ENCODE results near the gene KCNMB1. TPM values are rescaled to one million over a fixed set of nuclear protein-coding genes. Genes with fewer than 3 reads are reported as not detected.

The KCNMB1 gene
- polyA plus RNA-seq, 1 donor (not counting 4 experiments of a cell fraction or from before 2014, with no cell fraction given) = not detected

- no peak overlapping the region for H3K4me2 ChIP-seq (ENCODE audit: control insufficient read depth, extremely low read depth, insufficient read depth, low read depth, low read length)
- dilution Hi-C loops (cut with MboI; ENCODE audit: extremely low pct_ligation_motif_present, low sequenced_read_pairs) = no loop called here
- H3K9me1 ChIP-seq (ENCODE audit: control insufficient read depth, extremely low read depth, insufficient read depth, low read length) = no peaks in the 10 kb centered on the region
- no peaks in the 10 kb centered on the region for H3K36me3 ChIP-seq (ENCODE audit: control insufficient read depth in 2 of 2, extremely low read depth in 1 of 2, insufficient read depth in 2 of 2, low read length in 2 of 2)
- H3K79me2 ChIP-seq (ENCODE audit: control insufficient read depth, insufficient read depth, low read length) = no peaks in the 10 kb centered on the region
- no peak overlapping the region for H3K27ac ChIP-seq (ENCODE audit: control insufficient read depth, insufficient read depth, low read length)
- no peak overlapping the region for H3K9ac ChIP-seq (ENCODE audit: control insufficient read depth, extremely low read depth, insufficient read depth, low read length)
- FAIRE-seq = peak; percentile 29
- H3K4me1 ChIP-seq (ENCODE audit: control insufficient read depth, extremely low read depth, insufficient read depth, low read length) = no peaks in the 10 kb centered on the region
- no peak overlapping the region for H3K4me3 ChIP-seq (ENCODE audit: control insufficient read depth in 2 of 3, extremely low read depth in 1 of 3, insufficient read depth in 2 of 3, low read depth in 1 of 3, low read length in 3 of 3)
- TF ChIP-seq, protein P1, sequence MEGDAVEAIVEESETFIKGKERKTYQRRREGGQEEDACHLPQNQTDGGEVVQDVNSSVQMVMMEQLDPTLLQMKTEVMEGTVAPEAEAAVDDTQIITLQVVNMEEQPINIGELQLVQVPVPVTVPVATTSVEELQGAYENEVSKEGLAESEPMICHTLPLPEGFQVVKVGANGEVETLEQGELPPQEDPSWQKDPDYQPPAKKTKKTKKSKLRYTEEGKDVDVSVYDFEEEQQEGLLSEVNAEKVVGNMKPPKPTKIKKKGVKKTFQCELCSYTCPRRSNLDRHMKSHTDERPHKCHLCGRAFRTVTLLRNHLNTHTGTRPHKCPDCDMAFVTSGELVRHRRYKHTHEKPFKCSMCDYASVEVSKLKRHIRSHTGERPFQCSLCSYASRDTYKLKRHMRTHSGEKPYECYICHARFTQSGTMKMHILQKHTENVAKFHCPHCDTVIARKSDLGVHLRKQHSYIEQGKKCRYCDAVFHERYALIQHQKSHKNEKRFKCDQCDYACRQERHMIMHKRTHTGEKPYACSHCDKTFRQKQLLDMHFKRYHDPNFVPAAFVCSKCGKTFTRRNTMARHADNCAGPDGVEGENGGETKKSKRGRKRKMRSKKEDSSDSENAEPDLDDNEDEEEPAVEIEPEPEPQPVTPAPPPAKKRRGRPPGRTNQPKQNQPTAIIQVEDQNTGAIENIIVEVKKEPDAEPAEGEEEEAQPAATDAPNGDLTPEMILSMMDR (optimal IDR thresholded peaks at IDR 0.05 in 1 of 3, IDR thresholded peaks at IDR 0.05 in 1 of 3, conservative IDR thresholded peaks at IDR 0.05 in 1 of 3; ENCODE audit: extremely low read depth in 1 of 3, insufficient read depth in 2 of 3, low read length in 3 of 3) = peak; percentile 8 to 50 (median 38)
- no peak for TF ChIP-seq EZH2 (IDR thresholded peaks at IDR 0.05; ENCODE audit: low read length)
- no peak for DNase-seq (ENCODE audit: low read depth, low spot score)
- no peak overlapping the region for H2AFZ ChIP-seq (ENCODE audit: control insufficient read depth, low read length)
- no peaks in the 10 kb centered on the region for H3K9me3 ChIP-seq (ENCODE audit: control insufficient read depth, low read depth, low read length)
- H4K20me1 ChIP-seq (ENCODE audit: control insufficient read depth, extremely low read depth, insufficient read depth, low read length) = no peaks in the 10 kb centered on the region
- peaks cover 10% of the 10 kb centered on the region for H3K27me3 ChIP-seq (ENCODE audit: control insufficient read depth, extremely low read depth, insufficient read depth, low read length)
Measured at GRCh38 chr5:170429014-170429413, 39.8 kb upstream of the KCNMB1 start.

DNA sequence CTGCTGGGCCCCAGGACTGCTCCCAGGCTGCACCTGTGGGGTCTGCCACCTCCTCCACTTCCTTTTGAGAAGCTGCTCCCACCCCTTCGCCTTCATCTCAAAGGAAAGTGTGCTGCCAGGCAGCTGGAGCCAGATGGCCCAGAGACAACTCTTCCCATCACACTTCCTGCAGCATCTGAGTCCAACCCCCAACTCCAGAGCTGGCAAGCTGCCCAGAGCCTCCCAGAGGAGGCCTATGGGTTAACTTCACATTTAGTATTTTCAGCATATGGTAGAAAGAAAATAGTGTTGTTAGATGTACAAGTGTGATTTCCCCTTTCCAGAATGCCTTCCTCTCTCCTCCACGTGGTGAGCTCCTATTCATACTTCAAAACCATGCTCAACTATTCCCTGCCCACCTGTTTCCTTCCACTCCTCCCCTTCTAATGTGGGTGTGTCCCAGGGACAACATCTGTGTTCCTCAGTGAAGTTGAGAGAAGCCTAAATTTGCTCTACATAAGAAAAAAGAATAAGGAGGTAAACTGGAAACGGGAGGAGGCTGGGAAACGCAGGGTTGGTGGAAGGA, 38.6 kb upstream of the KCNMB1 start:
- H3K4me2 ChIP-seq (ENCODE audit: control insufficient read depth, extremely low read depth, insufficient read depth, low read depth, low read length) = no peak overlapping the region
- FAIRE-seq = no peak
- DNase-seq (ENCODE audit: low read depth, low spot score) = no peak
- no peaks in the 10 kb centered on the region for H3K79me2 ChIP-seq (ENCODE audit: control insufficient read depth, insufficient read depth, low read length)
- H3K9me1 ChIP-seq (ENCODE audit: control insufficient read depth, extremely low read depth, insufficient read depth, low read length) = no peaks in the 10 kb centered on the region
- no peak overlapping the region for H2AFZ ChIP-seq (ENCODE audit: control insufficient read depth, low read length)
- no peaks in the 10 kb centered on the region for H3K36me3 ChIP-seq (ENCODE audit: control insufficient read depth in 2 of 2, extremely low read depth in 1 of 2, insufficient read depth in 2 of 2, low read length in 2 of 2)
- H3K4me3 ChIP-seq (ENCODE audit: control insufficient read depth in 2 of 3, extremely low read depth in 1 of 3, insufficient read depth in 2 of 3, low read depth in 1 of 3, low read length in 3 of 3) = no peak overlapping the region
- no peaks in the 10 kb centered on the region for H3K4me1 ChIP-seq (ENCODE audit: control insufficient read depth, extremely low read depth, insufficient read depth, low read length)
- no peak overlapping the region for H3K9ac ChIP-seq (ENCODE audit: control insufficient read depth, extremely low read depth, insufficient read depth, low read length)
- H3K27ac ChIP-seq (ENCODE audit: control insufficient read depth, insufficient read depth, low read length) = no peak overlapping the region
- no peaks in the 10 kb centered on the region for H4K20me1 ChIP-seq (ENCODE audit: control insufficient read depth, extremely low read depth, insufficient read depth, low read length)
- dilution Hi-C loops (cut with MboI; ENCODE audit: extremely low pct_ligation_motif_present, low sequenced_read_pairs) = no loop called here
- no peak for TF ChIP-seq EZH2 (IDR thresholded peaks at IDR 0.05; ENCODE audit: low read length)
- TF ChIP-seq, protein P1 (optimal IDR thresholded peaks at IDR 0.05 in 1 of 3, IDR thresholded peaks at IDR 0.05 in 1 of 3, conservative IDR thresholded peaks at IDR 0.05 in 1 of 3; ENCODE audit: extremely low read depth in 1 of 3, insufficient read depth in 2 of 3, low read length in 3 of 3) = no peak
- H3K27me3 ChIP-seq (ENCODE audit: control insufficient read depth, extremely low read depth, insufficient read depth, low read length) = peaks cover 11% of the 10 kb centered on the region
- no peaks in the 10 kb centered on the region for H3K9me3 ChIP-seq (ENCODE audit: control insufficient read depth, low read depth, low read length)
